Measurements from ENCODE around the gene BICDL1. TPM values are rescaled to one million over a fixed set of nuclear protein-coding genes. Genes with fewer than 3 reads are reported as not detected.

Gene BICDL1
- total RNA-seq, 1 donor from 2014 or later = 56.4 TPM

DNA sequence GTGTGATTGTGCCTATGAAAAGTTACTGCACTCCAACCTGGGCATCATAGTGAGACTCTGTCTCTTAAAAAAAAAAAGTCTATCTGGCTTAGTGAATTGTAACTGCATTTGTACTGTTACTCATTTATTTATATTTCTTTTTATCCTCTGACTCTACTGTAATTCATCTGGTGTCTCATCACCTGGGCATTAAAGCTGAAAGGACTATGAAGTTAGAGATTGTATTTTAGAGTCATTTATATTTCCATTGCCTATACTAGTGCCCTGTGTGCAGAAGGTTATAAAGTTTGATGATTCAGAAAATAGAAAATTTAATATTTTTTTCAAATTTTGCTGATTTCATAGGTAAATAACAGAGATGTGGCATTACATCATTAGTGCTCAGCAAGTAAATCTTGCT lies 30.2 kb downstream of the BICDL1 start:
- TF ChIP-seq, protein P1, sequence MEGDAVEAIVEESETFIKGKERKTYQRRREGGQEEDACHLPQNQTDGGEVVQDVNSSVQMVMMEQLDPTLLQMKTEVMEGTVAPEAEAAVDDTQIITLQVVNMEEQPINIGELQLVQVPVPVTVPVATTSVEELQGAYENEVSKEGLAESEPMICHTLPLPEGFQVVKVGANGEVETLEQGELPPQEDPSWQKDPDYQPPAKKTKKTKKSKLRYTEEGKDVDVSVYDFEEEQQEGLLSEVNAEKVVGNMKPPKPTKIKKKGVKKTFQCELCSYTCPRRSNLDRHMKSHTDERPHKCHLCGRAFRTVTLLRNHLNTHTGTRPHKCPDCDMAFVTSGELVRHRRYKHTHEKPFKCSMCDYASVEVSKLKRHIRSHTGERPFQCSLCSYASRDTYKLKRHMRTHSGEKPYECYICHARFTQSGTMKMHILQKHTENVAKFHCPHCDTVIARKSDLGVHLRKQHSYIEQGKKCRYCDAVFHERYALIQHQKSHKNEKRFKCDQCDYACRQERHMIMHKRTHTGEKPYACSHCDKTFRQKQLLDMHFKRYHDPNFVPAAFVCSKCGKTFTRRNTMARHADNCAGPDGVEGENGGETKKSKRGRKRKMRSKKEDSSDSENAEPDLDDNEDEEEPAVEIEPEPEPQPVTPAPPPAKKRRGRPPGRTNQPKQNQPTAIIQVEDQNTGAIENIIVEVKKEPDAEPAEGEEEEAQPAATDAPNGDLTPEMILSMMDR (IDR thresholded peaks at IDR 0.05; ENCODE audit: partially characterized antibody, unreplicated experiment) = no peak
- no peak overlapping the region for H3K27ac Mint-ChIP-seq (ENCODE audit: unreplicated experiment)

DNA sequence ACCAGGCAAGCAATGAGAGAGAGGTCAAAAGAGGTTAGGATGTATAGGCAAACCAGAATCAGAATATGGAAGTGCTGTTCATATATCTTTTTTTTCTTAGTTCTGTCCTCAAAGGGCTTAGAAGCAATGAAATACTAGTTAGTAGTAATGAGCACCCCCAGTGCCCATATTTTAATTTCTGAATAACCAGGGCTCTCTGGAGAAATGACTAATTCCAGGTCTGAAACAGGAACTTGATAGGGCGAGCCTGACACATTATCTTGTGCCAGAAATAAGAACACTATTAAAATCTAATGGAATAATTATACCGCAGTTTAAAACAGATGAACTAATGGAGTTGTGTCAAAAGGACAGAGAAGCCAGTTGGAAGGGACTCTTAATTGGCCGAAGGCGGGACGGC lies 30.9 kb downstream of the BICDL1 start:
- peaks cover 17% of the 10 kb centered on the region for H3K36me3 Mint-ChIP-seq (ENCODE audit: unreplicated experiment)
- no peaks in the 10 kb centered on the region for H3K27me3 Mint-ChIP-seq (ENCODE audit: unreplicated experiment)
- H3K4me1 Mint-ChIP-seq (ENCODE audit: low read depth, unreplicated experiment) = no peaks in the 10 kb centered on the region
- no peak overlapping the region for H3K4me3 Mint-ChIP-seq (ENCODE audit: unreplicated experiment)
- H3K27ac Mint-ChIP-seq (ENCODE audit: unreplicated experiment) = no peak overlapping the region
- TF ChIP-seq, protein P1 (IDR thresholded peaks at IDR 0.05; ENCODE audit: partially characterized antibody, unreplicated experiment) = no peak
- DNase-seq = no peak
- H3K9me3 Mint-ChIP-seq (ENCODE audit: unreplicated experiment) = peaks cover 3% of the 10 kb centered on the region

More for the DNA sequence above, 30.2 kb downstream of the BICDL1 start:
- peaks cover 11% of the 10 kb centered on the region for H3K36me3 Mint-ChIP-seq (ENCODE audit: unreplicated experiment)
- DNase-seq = no peak
- no peaks in the 10 kb centered on the region for H3K27me3 Mint-ChIP-seq (ENCODE audit: unreplicated experiment)
- H3K4me3 Mint-ChIP-seq (ENCODE audit: unreplicated experiment) = no peak overlapping the region
- H3K4me1 Mint-ChIP-seq (ENCODE audit: low read depth, unreplicated experiment) = no peaks in the 10 kb centered on the region
- no peaks in the 10 kb centered on the region for H3K9me3 Mint-ChIP-seq (ENCODE audit: unreplicated experiment)

DNA sequence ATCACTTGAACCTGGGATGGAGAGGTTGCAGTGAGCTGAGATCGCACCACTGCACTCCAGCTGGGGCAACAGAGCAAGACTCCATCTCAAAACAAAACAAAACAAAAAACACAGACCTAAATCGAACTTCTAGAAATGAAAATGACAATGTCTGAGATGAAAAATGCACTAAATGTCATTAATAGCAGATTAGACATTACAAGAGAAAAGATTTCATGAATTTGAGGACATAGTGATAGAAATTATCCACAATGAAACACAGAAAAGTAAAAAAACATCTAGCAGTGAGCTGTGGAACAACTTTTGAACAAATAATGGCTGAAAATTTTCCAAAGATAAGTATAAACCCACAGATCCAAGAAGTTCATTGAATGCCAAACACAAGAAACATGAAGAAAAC lies 35.2 kb downstream of the BICDL1 start:
- Mint-ChIP-seq H3K27me3 (ENCODE audit: unreplicated experiment) (no peaks in the 10 kb centered on the region), H3K4me1 (ENCODE audit: low read depth, unreplicated experiment) (no peaks in the 10 kb centered on the region), H3K4me3 (ENCODE audit: unreplicated experiment) (no peak overlapping the region), H3K27ac (ENCODE audit: unreplicated experiment) (no peak overlapping the region), H3K9me3 (ENCODE audit: unreplicated experiment) (peaks cover 3% of the 10 kb centered on the region), H3K36me3 (ENCODE audit: unreplicated experiment) (peaks cover 22% of the 10 kb centered on the region)
- TF ChIP-seq, protein P1 (IDR thresholded peaks at IDR 0.05; ENCODE audit: partially characterized antibody, unreplicated experiment) = no peak
- DNase-seq = no peak

DNA sequence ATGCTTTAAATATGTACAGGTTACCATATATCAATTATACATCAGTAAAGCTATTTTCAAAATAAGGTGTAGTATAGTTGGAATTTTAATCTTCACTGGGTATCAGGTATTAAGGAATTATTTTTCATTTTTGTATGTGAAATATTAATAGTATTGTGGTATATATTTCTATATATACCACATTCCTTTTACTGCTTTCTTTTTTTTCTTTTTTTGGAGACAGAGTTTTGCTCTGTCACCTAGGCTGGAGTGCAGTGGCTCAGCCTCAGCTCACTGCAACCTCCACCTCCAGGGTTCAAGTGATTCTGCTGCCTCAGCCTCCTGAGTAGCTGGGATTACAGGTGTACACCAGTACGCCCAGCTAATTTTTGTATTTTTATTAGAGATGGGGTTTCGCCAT lies 36.6 kb downstream of the BICDL1 start:
- TF ChIP-seq, protein P1 (IDR thresholded peaks at IDR 0.05; ENCODE audit: partially characterized antibody, unreplicated experiment) = no peak
- Mint-ChIP-seq H3K4me1 (ENCODE audit: low read depth, unreplicated experiment) (no peaks in the 10 kb centered on the region), H3K27me3 (ENCODE audit: unreplicated experiment) (no peaks in the 10 kb centered on the region), H3K9me3 (ENCODE audit: unreplicated experiment) (peaks cover 3% of the 10 kb centered on the region), H3K4me3 (ENCODE audit: unreplicated experiment) (no peak overlapping the region), H3K36me3 (ENCODE audit: unreplicated experiment) (peaks cover 22% of the 10 kb centered on the region), H3K27ac (ENCODE audit: unreplicated experiment) (no peak overlapping the region)
- no peak for DNase-seq

DNA sequence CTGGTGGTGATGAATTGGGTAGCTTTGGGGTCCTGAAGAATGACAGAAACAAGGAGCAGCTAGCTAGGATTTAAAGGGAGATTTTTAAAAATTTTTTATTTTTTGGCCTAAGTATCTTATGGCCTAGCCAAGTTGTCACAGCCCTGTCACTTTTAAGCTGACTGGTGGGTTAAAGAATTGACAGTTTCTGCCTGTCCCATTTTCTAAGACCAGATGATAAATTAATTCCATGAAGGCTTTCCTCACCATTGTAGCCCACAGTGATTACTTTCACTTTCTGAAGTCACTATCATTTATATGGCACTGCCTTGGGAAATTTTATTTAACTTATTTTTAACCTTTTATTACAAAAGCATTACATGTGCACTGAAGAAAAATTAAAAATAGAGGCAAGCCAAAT lies 43.2 kb downstream of the BICDL1 start:
- no peak for DNase-seq
- TF ChIP-seq, protein P1 (IDR thresholded peaks at IDR 0.05; ENCODE audit: partially characterized antibody, unreplicated experiment) = no peak
- Mint-ChIP-seq H3K27ac (ENCODE audit: unreplicated experiment) (no peak overlapping the region), H3K27me3 (ENCODE audit: unreplicated experiment) (no peaks in the 10 kb centered on the region), H3K4me1 (ENCODE audit: low read depth, unreplicated experiment) (peaks cover 1% of the 10 kb centered on the region), H3K9me3 (ENCODE audit: unreplicated experiment) (no peaks in the 10 kb centered on the region), H3K36me3 (ENCODE audit: unreplicated experiment) (no peaks in the 10 kb centered on the region), H3K4me3 (ENCODE audit: unreplicated experiment) (no peak overlapping the region)

Measured in glutamatergic neuron (in vitro differentiated cells).